Measurements from ENCODE around the gene ZNF93.
"Not testable (repeated sequence)": the region's sequence is repeated elsewhere in the genome, so short reads cannot be mapped to it uniquely, and the experiment has no call there.

ZNF93 gene

GRCh38 chr19:19900729-19901444 is at the start of gene ZNF93:
TSS of gene ZNF93 (plus strand) at chr19:19900946. CDS start at chr19:19901089, 143 bp downstream.
- peak; percentile 93 for DNase-seq (ENCODE audit: low read depth)

DNA sequence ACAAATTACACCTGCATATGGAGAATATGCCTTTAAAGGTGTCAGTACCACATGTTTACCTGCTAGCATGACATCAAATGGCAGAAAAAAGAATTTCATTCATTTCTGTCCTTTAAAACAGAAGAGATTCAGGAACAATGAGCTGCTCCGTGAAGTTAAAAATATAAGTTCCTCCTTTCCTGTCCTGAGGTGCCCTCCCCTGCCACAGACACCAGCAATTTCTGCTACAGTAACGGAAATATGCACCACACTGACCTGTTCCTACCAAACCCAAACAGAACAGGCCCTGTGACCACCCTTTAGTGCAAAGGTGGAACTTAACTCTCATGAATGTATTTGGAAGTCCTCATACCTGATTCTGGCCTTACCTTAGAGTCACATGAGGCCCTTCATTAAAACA is 49.0 kb upstream of the ZNF93 start:
- DNase-seq (ENCODE audit: low read depth): not testable (repeated sequence)

DNA sequence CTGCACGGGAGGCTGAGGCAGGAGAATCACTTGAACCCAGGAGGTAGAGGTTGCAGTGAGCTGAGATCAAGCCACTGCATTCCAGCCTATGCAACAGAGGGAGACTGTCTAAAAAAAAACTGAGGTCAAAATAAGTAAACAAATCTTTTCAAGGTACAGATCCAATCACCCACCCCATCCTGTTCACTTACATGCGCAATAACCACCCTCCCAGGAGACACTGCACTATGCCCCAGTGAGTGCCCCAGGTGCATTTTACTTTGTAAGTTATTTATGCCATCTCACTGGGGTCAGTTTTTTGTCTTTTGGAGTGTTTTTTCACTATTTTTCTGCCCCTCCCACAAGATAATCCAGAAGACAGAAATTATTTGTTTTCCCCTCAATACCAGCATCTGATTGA is 42.0 kb upstream of the ZNF93 start:
- no peak for DNase-seq (ENCODE audit: low read depth)

DNA sequence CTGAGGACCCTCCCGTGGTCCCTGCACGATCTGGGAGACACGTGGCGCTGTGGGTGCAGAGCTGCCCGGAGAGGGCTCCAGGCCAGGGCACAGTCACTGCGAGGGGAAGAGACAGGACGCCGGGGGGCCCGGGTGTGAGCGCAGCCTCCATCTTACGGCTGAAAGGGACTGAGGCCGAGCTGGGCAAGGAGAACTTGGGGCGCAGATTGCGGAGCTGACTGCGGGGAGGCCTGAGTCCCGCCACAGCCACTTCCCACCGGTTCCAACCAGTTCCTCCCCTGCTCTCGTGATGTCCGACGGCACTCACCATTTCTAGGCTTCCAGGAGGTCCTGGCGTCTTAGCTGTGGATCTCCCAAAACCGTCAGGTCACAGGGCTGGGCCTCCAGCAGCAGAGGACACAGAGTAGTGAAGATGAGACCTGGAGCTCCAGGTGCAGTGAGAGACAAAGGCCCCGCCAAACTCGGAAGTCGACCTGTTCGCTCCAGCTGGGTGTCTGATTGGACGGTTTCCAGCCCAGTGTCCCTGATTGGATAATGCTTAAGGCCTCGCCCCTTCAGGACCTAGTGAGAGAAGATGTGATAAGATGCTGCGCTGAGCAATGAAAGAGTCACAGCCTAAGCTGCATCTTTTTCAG is 39.9 kb upstream of the ZNF93 start:
- DNase-seq (ENCODE audit: low read depth): no peak

DNA sequence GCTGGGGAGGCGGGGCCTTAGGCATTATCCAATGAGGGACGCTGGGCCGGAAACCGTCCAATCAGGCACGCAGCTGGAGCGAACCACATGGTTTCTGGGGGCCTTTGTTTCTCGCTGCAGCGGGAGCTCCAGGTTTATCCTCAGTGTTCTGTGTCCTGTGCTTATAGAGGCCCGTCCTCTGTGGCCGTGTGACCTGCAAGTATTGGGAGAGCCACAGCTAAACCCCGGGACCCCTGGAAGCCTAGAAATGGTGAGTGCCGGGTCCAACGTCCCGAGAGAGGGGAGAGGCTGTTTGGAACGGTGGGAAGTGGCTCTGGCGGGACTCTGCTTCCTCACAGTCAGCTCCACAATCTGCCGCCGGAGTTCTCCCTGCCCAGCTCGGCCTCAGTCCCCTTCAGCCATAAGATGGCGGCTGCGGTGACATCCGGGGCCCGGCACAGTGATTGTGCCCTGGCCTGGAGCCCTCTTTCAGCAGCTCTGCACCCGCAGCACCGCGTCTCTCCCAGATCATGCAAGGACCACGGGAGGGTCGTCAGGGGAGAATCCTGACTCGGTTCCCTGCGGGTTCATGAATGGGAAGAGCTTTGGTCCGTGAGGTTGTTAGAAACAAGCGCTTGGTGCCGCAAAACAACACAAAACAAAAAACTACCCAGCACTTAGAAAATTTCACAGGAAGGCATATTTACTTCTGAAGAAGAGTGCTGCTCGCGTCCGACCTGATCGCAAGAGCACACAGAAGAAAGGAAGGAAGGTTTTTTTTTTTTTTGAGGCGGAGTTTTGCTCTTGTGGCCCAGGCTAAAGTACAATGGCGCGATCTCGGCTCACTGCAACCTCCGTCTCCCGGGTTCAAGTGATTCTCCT is 34.8 kb upstream of the ZNF93 start, which contains the start of gene ZNF253:
Gene ZNF253, plus strand, starts transcription at position 133 of the 861 bp plus-strand sequence. Its CDS starts 115 bp downstream, at position 248.
- peak; percentile 80 for DNase-seq (ENCODE audit: low read depth)

- no peak for DNase-seq (ENCODE audit: low read depth)
Measured at GRCh38 chr19:19866611-19867248, 34.0 kb upstream of the ZNF93 start.

GRCh38 chr19:19870086-19870485 is 30.7 kb upstream of the ZNF93 start:
- DNase-seq (ENCODE audit: low read depth): not testable (repeated sequence)

DNA sequence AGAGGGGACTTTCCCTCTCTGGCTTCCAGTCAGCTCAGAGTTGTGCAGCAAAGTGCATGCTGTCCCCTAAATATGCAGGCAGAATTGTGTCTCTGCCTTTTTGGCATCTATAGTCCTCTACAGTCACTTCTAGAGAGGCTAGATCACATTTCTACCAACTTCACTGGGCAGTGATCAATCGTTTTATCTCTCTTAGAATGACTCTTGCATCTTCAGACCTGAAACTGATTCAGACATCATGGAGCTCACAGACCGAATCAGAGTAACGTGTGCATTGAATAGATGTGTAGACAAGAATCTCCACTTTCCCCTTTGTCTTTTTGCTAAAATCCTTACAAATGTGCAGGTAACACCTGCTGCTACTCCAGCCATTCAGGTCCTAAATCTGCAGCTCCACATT is 28.8 kb upstream of the ZNF93 start:
- no peak for DNase-seq (ENCODE audit: low read depth)

GRCh38 chr19:19873381-19873780 is 27.4 kb upstream of the ZNF93 start:
- no peak for DNase-seq (ENCODE audit: low read depth)

DNA sequence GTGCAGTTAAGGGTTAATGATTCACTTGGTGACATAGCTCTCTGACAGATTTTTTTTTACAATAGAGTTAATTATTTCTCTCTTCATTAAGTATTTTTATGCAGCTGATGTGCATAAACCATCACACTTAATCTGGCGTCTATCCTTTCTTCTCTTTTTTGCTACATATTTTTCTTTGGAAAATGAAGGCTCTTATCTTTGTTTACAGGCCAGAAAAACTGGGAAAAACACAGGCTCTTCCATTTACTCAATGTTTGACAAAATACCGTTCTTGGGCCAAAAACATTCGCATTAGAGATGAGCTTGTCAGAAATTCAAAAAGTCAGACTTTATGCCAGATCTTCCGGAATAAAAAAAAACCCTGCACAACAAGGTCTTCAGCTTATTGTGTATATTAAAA is 23.0 kb upstream of the ZNF93 start:
- no peak for DNase-seq (ENCODE audit: low read depth)

DNA sequence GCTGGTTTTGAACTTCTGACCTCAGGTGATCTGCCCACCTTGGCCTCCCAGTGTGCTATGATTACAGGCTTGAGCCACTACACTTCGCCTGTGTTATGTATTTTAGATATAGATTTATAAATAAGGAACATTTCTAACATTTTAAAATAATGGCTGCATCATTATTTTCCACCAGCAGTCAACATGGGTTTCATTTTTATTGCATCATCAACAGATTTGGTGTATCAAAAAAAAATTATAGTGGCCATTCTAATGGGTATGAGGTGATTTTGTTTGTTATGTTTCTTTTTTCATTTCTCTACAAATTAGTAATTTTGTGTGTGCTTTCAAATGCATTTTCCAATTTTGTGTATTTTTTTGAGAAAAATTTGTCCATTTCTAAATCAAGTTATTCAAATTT is 16.2 kb upstream of the ZNF93 start:
- DNase-seq (ENCODE audit: low read depth): no peak

GRCh38 chr19:19892055-19892941 is 8.4 kb upstream of the ZNF93 start:
- not testable (repeated sequence) for DNase-seq (ENCODE audit: low read depth)

- DNase-seq (ENCODE audit: low read depth): peak; percentile 27
Measured at GRCh38 chr19:19900139-19900728, 512 bp upstream of the ZNF93 start.

DNA sequence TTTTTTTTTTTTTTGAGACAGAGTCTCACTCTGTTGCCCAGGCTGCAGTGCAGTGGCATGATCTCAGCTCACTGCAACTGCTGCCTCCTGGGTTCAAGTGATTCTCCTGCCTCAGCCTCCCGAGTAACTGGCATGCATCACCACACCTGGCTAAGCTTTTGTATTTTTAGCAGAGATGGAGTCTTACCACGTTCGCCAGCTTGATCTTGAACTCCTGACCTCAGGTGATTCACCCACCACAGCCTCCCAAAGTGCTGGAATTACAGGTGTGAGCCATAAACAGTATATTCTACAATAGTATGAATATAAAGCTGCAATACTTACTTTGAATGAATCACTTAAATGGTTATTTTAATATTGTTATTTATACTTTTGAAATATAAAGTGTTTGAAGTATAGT is 6.8 kb downstream of the ZNF93 start:
- DNase-seq (ENCODE audit: low read depth): not testable (repeated sequence)

GRCh38 chr19:19909654-19910053 is 8.9 kb downstream of the ZNF93 start:
- no peak for DNase-seq (ENCODE audit: low read depth)

DNA sequence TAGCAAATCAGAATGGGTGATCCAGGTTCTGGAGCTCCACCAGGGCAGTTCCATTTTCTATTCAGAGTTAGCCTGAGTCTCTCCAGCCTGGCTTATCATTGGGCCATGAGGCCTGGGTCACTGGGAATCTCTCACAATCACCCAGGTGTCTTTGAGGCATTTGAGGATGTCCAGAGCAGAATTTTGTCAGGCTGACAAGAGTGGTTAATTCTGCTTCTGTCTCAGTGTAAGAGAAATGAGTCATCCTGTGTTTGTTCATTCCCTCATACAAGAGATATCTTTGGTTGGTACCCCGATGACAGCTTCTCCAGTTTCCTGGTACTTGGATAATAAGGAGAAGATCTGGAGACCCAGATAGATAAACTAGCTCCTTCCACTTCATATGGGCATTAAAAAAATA is 10.4 kb downstream of the ZNF93 start:
- DNase-seq (ENCODE audit: low read depth): no peak

GRCh38 chr19:19914596-19914995 is 13.8 kb downstream of the ZNF93 start:
- no peak for DNase-seq (ENCODE audit: low read depth)

DNA sequence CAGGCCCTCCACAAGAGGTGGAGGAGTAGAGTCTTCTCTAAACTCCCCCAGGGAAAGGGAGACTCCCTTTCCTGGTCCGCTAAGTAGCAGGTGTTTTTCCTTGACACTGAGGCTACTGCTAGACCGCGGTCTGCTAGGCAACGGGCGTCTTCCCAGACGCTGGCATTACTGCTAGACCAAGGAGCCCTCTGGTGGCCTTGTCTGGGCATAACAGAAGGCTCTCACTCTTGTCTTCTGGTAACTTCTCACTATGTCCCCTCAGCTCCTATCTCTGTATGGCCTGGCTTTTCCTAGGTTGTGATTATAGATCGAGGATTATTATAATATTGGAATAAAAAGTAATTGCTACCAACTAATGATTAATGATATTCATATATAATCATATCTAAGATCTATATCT is 29.7 kb downstream of the ZNF93 start:
- DNase-seq (ENCODE audit: low read depth): not testable (repeated sequence)

- not testable (repeated sequence) for DNase-seq (ENCODE audit: low read depth)
Measured at GRCh38 chr19:19933432-19934314, 32.9 kb downstream of the ZNF93 start.

GRCh38 chr19:19937403-19937802 is 36.7 kb downstream of the ZNF93 start:
- no peak for DNase-seq (ENCODE audit: low read depth)

Measured in fibroblast of the conjunctiva (primary cell).